Esophagus squamous epithelium (tissue), 5 donors: Measurements from ENCODE around the gene FGF14. TPM values are rescaled to one million over a fixed set of nuclear protein-coding genes. Genes with fewer than 3 reads are reported as not detected.

Experiments
- DNase-seq: peaks from one replicate; lab custom pipeline; 2025; lab: John Stamatoyannopoulos, UW
- H3K27ac ChIP-seq, 4 donors: fragments of 200-600 bp; sonication (generic); one replicate each; pipeline ENCODE4 v1.5.1; 2016 to 2019; ENCODE audit warnings: mild to moderate bottlenecking in 1 of 4
- H3K27me3 ChIP-seq, 4 donors: fragments of 200-600 bp; sonication (generic); 1 replicate in 3 of 4; 2 replicates in 1 of 4; pipeline versions ENCODE4 v1.5.1 to v1.6.0; 2017 to 2021; ENCODE audit warnings: antibody characterized with exemption in 1 of 4
- H3K36me3 ChIP-seq, 3 donors: fragments of 200-600 bp; sonication (generic); one replicate each; pipeline ENCODE4 v1.5.1; 2016 to 2019
- H3K4me1 ChIP-seq, 3 donors: fragments of 200-600 bp; sonication (generic); one replicate each; pipeline ENCODE4 v1.5.1; 2017 to 2019
- H3K4me3 ChIP-seq, 4 donors: fragments of 200-600 bp; sonication (generic); 1 replicate in 3 of 4; 2 replicates in 1 of 4; pipeline ENCODE4 v1.5.1; 2016 to 2019; ENCODE audit warnings: mild to moderate bottlenecking in 2 of 4, moderate library complexity in 1 of 4
- H3K9me3 ChIP-seq, 3 donors: fragments of 200-600 bp; sonication (generic); one replicate each; pipeline ENCODE4 v1.5.1; 2016 to 2019
- POLR2A ChIP-seq, 4 donors: fragments of 450-650 bp; IDR thresholded peaks; one replicate each; pipeline ENCODE4 v1.6.1; 2017; ENCODE audit warnings: antibody characterized with exemption in 4 of 4, mild to moderate bottlenecking in 4 of 4, moderate library complexity in 3 of 4
- WGBS, 2 donors: methylation state at CpG; one replicate each; pipeline ENCODE4 v1.1.5; 2018; 5-methylcytosine and 5-hydroxymethylcytosine counted together
- intact Hi-C: fragments of 100-400 bp; cut with DNase I; formaldehyde crosslinking; loops from one replicate; pipeline ENCODE4 v1.15.0; 2022
- total RNA-seq, 4 donors: library from RNA; depleted of rRNA; stranded (reverse); fragments of >200 nt; gene quantifications; one replicate each; pipeline ENCODE4 v1.1.0, GENCODE V29; 2016
- TF ChIP-seq, protein P1 (sequence below), 6 experiments: fragments of 450-650 bp in 4 of 6; fragments of 200-600 bp in 2 of 6; sonication (generic) in 2 of 6; IDR thresholded peaks; one replicate each; pipeline ENCODE4 v1.5.1; 2016 to 2019; ENCODE audit warnings: antibody characterized with exemption in 6 of 6, mild to moderate bottlenecking in 4 of 6, moderate library complexity in 4 of 6
- donor health status: DM: yes; HTN: yes; CAD: no.

FGF14 gene
- total RNA-seq, 4 donors from 2014 or later: 0.11 to 4.2 (median 1.0) TPM

DNA sequence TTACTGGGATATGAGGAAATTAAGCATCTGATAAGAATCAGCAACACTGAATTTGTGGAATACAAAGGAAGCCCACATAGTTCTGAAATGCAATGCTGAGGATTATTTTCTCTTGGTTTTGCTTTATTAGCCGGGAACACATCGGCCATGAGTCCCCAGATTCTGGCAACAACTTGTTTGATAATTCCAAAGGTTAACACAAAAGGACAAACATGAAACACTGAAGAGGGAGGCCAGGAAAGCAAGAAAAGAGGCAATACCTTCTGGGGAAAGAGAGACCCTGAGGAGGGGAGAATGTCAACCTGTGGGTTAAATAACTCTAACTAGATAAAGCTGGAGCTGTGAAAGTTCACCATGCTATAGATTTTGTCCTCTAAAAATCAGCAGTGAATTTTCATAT is 663.5 kb downstream of the FGF14 start:
- 89% methylated on average over 2 of the region's 2 CpGs for WGBS, 2 donors
- H3K9me3 ChIP-seq: no peaks in the 10 kb centered on the region
- H3K4me3 ChIP-seq: no peak overlapping the region

DNA sequence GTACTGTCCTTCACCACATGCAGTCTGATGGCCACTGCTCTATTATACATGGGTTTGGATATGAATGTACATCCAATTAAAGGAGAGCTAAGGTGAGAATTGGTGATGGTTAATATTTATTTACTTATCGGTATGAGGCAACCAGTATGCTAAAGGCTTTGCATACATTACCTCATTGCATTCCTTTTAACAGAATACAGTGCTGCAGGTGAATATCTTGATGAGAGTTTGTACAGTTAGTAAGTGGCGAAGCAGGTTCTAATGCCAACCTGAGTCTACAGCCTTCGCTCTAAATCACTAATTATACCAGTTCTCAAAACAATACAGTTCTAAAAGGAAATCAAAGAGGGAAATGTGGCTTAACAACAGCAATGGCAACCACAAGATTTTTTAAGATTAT is 665.3 kb downstream of the FGF14 start:
- intact Hi-C loops: no loop called here
- TF ChIP-seq, protein P1, sequence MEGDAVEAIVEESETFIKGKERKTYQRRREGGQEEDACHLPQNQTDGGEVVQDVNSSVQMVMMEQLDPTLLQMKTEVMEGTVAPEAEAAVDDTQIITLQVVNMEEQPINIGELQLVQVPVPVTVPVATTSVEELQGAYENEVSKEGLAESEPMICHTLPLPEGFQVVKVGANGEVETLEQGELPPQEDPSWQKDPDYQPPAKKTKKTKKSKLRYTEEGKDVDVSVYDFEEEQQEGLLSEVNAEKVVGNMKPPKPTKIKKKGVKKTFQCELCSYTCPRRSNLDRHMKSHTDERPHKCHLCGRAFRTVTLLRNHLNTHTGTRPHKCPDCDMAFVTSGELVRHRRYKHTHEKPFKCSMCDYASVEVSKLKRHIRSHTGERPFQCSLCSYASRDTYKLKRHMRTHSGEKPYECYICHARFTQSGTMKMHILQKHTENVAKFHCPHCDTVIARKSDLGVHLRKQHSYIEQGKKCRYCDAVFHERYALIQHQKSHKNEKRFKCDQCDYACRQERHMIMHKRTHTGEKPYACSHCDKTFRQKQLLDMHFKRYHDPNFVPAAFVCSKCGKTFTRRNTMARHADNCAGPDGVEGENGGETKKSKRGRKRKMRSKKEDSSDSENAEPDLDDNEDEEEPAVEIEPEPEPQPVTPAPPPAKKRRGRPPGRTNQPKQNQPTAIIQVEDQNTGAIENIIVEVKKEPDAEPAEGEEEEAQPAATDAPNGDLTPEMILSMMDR (IDR thresholded peaks at IDR 0.05): no peak
- TF ChIP-seq POLR2A (IDR thresholded peaks at IDR 0.05): no peak
- DNase-seq: no peak
- H3K27ac ChIP-seq: no peak overlapping the region
- H3K27me3 ChIP-seq: no peaks in the 10 kb centered on the region
- 42 to 56% methylated on average over 3 of the region's 3 CpGs for WGBS, 2 donors
- H3K4me1 ChIP-seq: no peaks in the 10 kb centered on the region
- H3K36me3 ChIP-seq: no peaks in the 10 kb centered on the region
- no peak overlapping the region for H3K4me3 ChIP-seq
- H3K9me3 ChIP-seq: no peaks in the 10 kb centered on the region

More for the DNA sequence above, 663.5 kb downstream of the FGF14 start:
- no peaks in the 10 kb centered on the region for H3K27me3 ChIP-seq
- TF ChIP-seq, protein P1 (IDR thresholded peaks at IDR 0.05): no peak
- TF ChIP-seq POLR2A (IDR thresholded peaks at IDR 0.05): no peak
- H3K4me1 ChIP-seq: no peaks in the 10 kb centered on the region
- DNase-seq: no peak
- no peak overlapping the region for H3K27ac ChIP-seq
- intact Hi-C loops: no loop called here
- no peaks in the 10 kb centered on the region for H3K36me3 ChIP-seq

DNA sequence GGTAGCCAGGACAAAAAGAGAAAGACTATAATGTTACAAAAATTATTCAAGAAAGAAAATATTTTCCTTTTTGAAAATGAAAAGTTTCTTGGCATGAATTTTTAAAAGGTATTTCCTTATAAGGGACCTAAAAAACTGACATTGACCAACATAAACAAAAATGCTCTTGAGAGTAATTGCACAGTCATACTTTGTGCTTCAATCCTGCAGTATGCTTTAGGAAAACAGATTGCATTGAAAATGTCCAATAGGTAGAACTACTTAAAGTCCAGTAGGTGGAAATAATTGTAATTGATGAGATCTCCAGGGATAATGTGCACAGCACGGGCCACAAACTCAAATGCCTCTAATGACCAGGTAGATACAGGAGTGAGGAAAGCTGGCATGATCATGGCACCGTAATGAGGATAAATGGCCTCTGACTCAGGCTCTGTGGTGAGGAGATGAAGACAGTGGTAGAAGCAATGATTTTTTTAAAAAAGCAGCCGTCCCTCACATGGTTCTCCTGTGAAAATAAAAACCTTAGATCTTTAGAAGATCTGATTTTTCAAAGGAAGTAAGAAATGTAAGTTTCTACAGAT is 671.3 kb downstream of the FGF14 start:
- 82 to 84% methylated on average over 3 of the region's 3 CpGs for WGBS, 2 donors
- Histone ChIP-seq H3K9me3 (no peaks in the 10 kb centered on the region), H3K4me3 (no peak overlapping the region), H3K36me3 (no peaks in the 10 kb centered on the region), H3K27me3 (no peaks in the 10 kb centered on the region), H3K27ac (no peak overlapping the region), H3K4me1 (no peaks in the 10 kb centered on the region)
- TF ChIP-seq, protein P1 (IDR thresholded peaks at IDR 0.05): no peak
- TF ChIP-seq POLR2A (IDR thresholded peaks at IDR 0.05): no peak
- DNase-seq: no peak
- intact Hi-C loops: no loop called here

DNA sequence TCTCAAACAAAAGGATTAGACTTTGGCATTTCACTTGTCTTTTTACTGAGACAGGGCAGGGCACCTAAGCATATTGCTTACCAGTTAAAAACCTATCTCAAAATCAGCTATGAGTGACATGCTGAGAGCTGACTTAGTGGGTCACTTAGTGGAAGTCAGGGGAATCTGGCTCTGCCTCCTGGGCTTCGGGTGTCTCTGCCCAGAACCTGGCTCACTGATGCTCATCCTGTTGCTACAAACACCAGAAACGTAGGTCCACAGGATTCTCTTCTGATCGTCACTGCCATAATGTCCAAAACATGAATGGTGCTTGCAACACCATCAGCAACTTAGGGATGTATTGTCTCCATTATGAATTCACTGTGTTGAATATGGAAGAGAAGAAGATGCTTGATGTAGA is 673.2 kb downstream of the FGF14 start:
- Histone ChIP-seq H3K9me3 (no peaks in the 10 kb centered on the region), H3K36me3 (no peaks in the 10 kb centered on the region), H3K27ac (no peak overlapping the region), H3K27me3 (no peaks in the 10 kb centered on the region), H3K4me3 (no peak overlapping the region), H3K4me1 (no peaks in the 10 kb centered on the region)
- TF ChIP-seq, protein P1 (IDR thresholded peaks at IDR 0.05): no peak
- no peak for TF ChIP-seq POLR2A (IDR thresholded peaks at IDR 0.05)
- intact Hi-C loops: no loop called here
- 63 to 70% methylated on average over 3 of the region's 3 CpGs for WGBS, 2 donors
- DNase-seq: no peak

DNA sequence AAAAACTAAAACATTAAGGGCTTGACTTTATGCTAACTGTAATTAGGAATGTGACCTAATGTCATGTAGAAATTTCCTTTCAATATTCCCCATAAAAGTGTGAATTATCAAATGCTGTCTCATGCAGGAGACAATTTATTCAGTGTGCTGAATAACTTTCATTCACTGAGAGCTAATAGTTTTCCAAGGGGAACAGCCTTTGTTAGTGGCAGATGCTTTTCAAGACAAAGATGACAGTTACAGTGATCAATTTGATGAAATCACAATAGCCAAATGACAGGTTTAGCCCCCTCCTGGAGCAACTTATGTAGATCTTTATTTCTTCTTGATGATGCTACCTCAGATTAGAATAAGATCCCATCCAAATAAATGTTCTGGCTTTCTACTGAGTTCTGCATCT is 673.8 kb downstream of the FGF14 start:
- Histone ChIP-seq H3K27me3 (no peaks in the 10 kb centered on the region), H3K27ac (no peak overlapping the region), H3K4me1 (no peaks in the 10 kb centered on the region), H3K36me3 (no peaks in the 10 kb centered on the region), H3K9me3 (no peaks in the 10 kb centered on the region), H3K4me3 (no peak overlapping the region)
- intact Hi-C loops: no loop called here
- TF ChIP-seq, protein P1 (IDR thresholded peaks at IDR 0.05): no peak
- TF ChIP-seq POLR2A (IDR thresholded peaks at IDR 0.05): no peak
- no peak for DNase-seq
